K562 (cell line): Measurements from ENCODE around the gene ASRGL1. TPM values are rescaled to one million over a fixed set of nuclear protein-coding genes. Genes with fewer than 3 reads are reported as not detected.

Experiments used
- ATF2 ChIP-seq: sonication (generic); formaldehyde crosslinking; IDR thresholded peaks from 2 replicates; pipeline ENCODE4 v1.8.1; 2022; ENCODE audit warnings: missing genetic modification reagents
- ELF4 ChIP-seq: fragments of 450-650 bp; formaldehyde crosslinking; IDR thresholded peaks from 2 replicates; pipeline ENCODE4 v1.4.0; 2022; ENCODE audit warnings: missing genetic modification characterization
- HOXB6 ChIP-seq: fragments of 250-450 bp; sonication (Bioruptor Pico); IDR thresholded peaks from 2 replicates; pipeline ENCODE4 v1.5.1; 2022; ENCODE audit warnings: mild to moderate bottlenecking, borderline replicate concordance
- MEF2D ChIP-seq: conservative IDR thresholded peaks from 2 replicates; pipeline ENCODE4 v1.6.1; 2016; ENCODE audit warnings: low read depth, missing genetic modification characterization, missing compliant biosample characterization
- NR3C1 ChIP-seq: sonication (generic); formaldehyde crosslinking; IDR thresholded peaks from 2 replicates; pipeline ENCODE4 v1.8.1; 2022; ENCODE audit warnings: missing genetic modification reagents
- NRF1 ChIP-seq, 2 experiments: fragments of 450-650 bp; IDR thresholded peaks in 1 of 2; conservative IDR thresholded peaks in 1 of 2; 2 replicates each; pipeline ENCODE4 v1.6.1; 2014; ENCODE audit warnings: mild to moderate bottlenecking in 2 of 2
- SIN3A ChIP-seq, 2 experiments: fragments of 150-350 bp in 1 of 2; IDR thresholded peaks; 2 replicates each; pipeline ENCODE4 v1.6.1; 2011 to 2016; ENCODE audit warnings: borderline replicate concordance in 2 of 2, low read depth in 2 of 2, low read length in 2 of 2, mild to moderate bottlenecking in 2 of 2, moderate library complexity in 2 of 2; ENCODE audit not compliant: control insufficient read depth in 1 of 2
- ZBED1 ChIP-seq: IDR thresholded peaks from 2 replicates; pipeline ENCODE4 v1.6.1; 2014
- polyA plus RNA-seq, 8 experiments: library from polyadenylated mRNA; depleted of rRNA in 4 of 8; stranded (reverse) in 5 of 8; unstranded in 3 of 8; fragments of >200 nt; fragmentation: Nextera tagmentation in 2 of 8; fragmentation: Illumina TruSeq in 1 of 8; extraction: Ambion mirVana in 2 of 8; extraction: Trizol in 1 of 8; gene quantifications; 2 replicates each; pipeline versions ENCODE4 v1.2.1 to v1.2.3, GENCODE V29; 2011 to 2014; ENCODE audit warnings: inconsistent platforms in 1 of 8, missing spikeins in 1 of 8
- total RNA-seq, 7 experiments: library from RNA; depleted of rRNA in 6 of 7; stranded (reverse); fragments of >200 nt in 6 of 7; fragmentation: Illumina TruSeq in 2 of 7; extraction: Trizol in 2 of 7; gene quantifications; 2 replicates each; pipeline versions ENCODE4 v1.2.1 to v1.2.3, GENCODE V29; 2011 to 2021; ENCODE audit warnings: low replicate concordance in 1 of 7
- TF ChIP-seq, protein P1 (sequence below): sonication (generic); formaldehyde crosslinking; IDR thresholded peaks from 2 replicates; pipeline ENCODE4 v1.8.0; 2023; ENCODE audit warnings: missing genetic modification reagents, mild to moderate bottlenecking, borderline replicate concordance
- TF ChIP-seq, protein P2 (sequence below): sonication (generic); formaldehyde crosslinking; IDR thresholded peaks from 2 replicates; pipeline ENCODE4 v1.8.1; 2023; ENCODE audit warnings: mild to moderate bottlenecking, missing genetic modification reagents, moderate library complexity
- TF ChIP-seq, protein P3 (sequence below): sonication (generic); formaldehyde crosslinking; IDR thresholded peaks from 2 replicates; pipeline ENCODE4 v1.8.0; 2022; ENCODE audit warnings: missing genetic modification reagents, mild to moderate bottlenecking, moderate library complexity, borderline replicate concordance

The ASRGL1 gene
- total and polyA plus RNA-seq, 9 of the 15 experiments (the other 6 are each of a cell fraction or from before 2014, with no cell fraction given) = 3.1 to 23.0 (median 11.2) TPM

- TF ChIP-seq, protein P1, sequence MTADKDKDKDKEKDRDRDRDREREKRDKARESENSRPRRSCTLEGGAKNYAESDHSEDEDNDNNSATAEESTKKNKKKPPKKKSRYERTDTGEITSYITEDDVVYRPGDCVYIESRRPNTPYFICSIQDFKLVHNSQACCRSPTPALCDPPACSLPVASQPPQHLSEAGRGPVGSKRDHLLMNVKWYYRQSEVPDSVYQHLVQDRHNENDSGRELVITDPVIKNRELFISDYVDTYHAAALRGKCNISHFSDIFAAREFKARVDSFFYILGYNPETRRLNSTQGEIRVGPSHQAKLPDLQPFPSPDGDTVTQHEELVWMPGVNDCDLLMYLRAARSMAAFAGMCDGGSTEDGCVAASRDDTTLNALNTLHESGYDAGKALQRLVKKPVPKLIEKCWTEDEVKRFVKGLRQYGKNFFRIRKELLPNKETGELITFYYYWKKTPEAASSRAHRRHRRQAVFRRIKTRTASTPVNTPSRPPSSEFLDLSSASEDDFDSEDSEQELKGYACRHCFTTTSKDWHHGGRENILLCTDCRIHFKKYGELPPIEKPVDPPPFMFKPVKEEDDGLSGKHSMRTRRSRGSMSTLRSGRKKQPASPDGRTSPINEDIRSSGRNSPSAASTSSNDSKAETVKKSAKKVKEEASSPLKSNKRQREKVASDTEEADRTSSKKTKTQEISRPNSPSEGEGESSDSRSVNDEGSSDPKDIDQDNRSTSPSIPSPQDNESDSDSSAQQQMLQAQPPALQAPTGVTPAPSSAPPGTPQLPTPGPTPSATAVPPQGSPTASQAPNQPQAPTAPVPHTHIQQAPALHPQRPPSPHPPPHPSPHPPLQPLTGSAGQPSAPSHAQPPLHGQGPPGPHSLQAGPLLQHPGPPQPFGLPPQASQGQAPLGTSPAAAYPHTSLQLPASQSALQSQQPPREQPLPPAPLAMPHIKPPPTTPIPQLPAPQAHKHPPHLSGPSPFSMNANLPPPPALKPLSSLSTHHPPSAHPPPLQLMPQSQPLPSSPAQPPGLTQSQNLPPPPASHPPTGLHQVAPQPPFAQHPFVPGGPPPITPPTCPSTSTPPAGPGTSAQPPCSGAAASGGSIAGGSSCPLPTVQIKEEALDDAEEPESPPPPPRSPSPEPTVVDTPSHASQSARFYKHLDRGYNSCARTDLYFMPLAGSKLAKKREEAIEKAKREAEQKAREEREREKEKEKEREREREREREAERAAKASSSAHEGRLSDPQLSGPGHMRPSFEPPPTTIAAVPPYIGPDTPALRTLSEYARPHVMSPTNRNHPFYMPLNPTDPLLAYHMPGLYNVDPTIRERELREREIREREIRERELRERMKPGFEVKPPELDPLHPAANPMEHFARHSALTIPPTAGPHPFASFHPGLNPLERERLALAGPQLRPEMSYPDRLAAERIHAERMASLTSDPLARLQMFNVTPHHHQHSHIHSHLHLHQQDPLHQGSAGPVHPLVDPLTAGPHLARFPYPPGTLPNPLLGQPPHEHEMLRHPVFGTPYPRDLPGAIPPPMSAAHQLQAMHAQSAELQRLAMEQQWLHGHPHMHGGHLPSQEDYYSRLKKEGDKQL (CRISPR knock-in tag) = peak; percentile 85; the same call in 1 of the 2 replicates
- TF ChIP-seq NRF1 (conservative IDR thresholded peaks at IDR 0.05 in 1 of 2, IDR thresholded peaks at IDR 0.05 in 1 of 2) (peak; percentile 95 to 96), ZBED1 (no peak), HOXB6 (CRISPR knock-in tag) (no peak), MEF2D (tag) (no peak), ATF2 (CRISPR knock-in tag) (peak; percentile 50; the same call in 1 of the 2 replicates), NR3C1 (CRISPR knock-in tag) (peak; percentile 63; the same call in 1 of the 2 replicates), SIN3A (IDR thresholded peaks at IDR 0.05; ENCODE audit: borderline replicate concordance in 2 of 2, control insufficient read depth in 1 of 2, low read depth in 2 of 2, low read length in 2 of 2) (no peak), ELF4 (CRISPR knock-in tag) (no peak)
- TF ChIP-seq, protein P2, sequence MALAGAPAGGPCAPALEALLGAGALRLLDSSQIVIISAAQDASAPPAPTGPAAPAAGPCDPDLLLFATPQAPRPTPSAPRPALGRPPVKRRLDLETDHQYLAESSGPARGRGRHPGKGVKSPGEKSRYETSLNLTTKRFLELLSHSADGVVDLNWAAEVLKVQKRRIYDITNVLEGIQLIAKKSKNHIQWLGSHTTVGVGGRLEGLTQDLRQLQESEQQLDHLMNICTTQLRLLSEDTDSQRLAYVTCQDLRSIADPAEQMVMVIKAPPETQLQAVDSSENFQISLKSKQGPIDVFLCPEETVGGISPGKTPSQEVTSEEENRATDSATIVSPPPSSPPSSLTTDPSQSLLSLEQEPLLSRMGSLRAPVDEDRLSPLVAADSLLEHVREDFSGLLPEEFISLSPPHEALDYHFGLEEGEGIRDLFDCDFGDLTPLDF (CRISPR knock-in tag) = peak; percentile 68; the same call in 1 of the 2 replicates
- TF ChIP-seq, protein P3, sequence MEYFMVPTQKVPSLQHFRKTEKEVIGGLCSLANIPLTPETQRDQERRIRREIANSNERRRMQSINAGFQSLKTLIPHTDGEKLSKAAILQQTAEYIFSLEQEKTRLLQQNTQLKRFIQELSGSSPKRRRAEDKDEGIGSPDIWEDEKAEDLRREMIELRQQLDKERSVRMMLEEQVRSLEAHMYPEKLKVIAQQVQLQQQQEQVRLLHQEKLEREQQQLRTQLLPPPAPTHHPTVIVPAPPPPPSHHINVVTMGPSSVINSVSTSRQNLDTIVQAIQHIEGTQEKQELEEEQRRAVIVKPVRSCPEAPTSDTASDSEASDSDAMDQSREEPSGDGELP (CRISPR knock-in tag) = peak; percentile 47; the same call in 1 of the 2 replicates
Observed at GRCh38 chr11:62337303-62338181, at the start of gene ASRGL1 (continued).
